Measurements from ENCODE around the gene HOXC6.

DNA sequence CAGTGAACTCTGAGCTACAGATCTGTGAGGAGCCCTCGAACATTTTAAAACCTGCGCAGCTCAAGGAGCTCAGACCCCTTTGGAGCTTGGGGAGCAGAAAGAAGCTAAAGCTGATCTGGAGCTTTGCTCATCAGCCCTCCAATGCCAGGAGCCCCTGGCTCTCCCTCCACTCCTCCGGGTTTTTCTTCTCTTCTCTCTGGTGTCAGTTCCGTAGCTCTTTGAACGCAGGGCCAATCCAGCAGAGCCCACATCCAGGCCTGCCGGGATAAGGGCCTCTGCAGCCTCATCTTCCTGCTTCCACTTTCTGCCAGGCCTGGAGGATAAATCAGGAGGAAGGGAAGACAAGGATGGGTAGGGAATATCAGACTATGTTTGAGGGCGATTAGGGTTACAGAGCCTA is 31.4 kb downstream of the HOXC6 start:
- TF ChIP-seq, protein P1, sequence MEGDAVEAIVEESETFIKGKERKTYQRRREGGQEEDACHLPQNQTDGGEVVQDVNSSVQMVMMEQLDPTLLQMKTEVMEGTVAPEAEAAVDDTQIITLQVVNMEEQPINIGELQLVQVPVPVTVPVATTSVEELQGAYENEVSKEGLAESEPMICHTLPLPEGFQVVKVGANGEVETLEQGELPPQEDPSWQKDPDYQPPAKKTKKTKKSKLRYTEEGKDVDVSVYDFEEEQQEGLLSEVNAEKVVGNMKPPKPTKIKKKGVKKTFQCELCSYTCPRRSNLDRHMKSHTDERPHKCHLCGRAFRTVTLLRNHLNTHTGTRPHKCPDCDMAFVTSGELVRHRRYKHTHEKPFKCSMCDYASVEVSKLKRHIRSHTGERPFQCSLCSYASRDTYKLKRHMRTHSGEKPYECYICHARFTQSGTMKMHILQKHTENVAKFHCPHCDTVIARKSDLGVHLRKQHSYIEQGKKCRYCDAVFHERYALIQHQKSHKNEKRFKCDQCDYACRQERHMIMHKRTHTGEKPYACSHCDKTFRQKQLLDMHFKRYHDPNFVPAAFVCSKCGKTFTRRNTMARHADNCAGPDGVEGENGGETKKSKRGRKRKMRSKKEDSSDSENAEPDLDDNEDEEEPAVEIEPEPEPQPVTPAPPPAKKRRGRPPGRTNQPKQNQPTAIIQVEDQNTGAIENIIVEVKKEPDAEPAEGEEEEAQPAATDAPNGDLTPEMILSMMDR (IDR thresholded peaks at IDR 0.05) = no peak
- TF ChIP-seq POLR2A (IDR thresholded peaks at IDR 0.05) = no peak
- no peak for TF ChIP-seq EP300 (IDR thresholded peaks at IDR 0.05)

All from stomach (tissue), 4 donors.